SU-DHL-6 (cell line): Measurements from ENCODE around the gene SLC9A9.

Experiments used
- H2AFZ ChIP-seq: fragments of 200-600 bp; sonication (generic); 2 replicates; pipeline ENCODE4 v1.6.1; 2014; ENCODE audit warnings: low read depth, mild to moderate bottlenecking, moderate library complexity, mixed read lengths, antibody characterized with exemption, low read length; ENCODE audit not compliant: severe bottlenecking
- H3F3A ChIP-seq: fragments of 200-600 bp; shearing (Covaris generic); 2 replicates; pipeline ENCODE4 v1.6.0; 2016; ENCODE audit warnings: antibody characterized with exemption, mild to moderate bottlenecking; ENCODE audit not compliant: insufficient read depth
- H3K27ac ChIP-seq: fragments of 200-600 bp; sonication (generic); 2 replicates; pipeline ENCODE4 v1.5.1; 2016; ENCODE audit warnings: low read depth, mild to moderate bottlenecking, low read length, moderate library complexity, mixed read lengths
- H3K27me3 ChIP-seq: fragments of 200-600 bp; sonication (generic), shearing (Covaris generic); 2 replicates; pipeline ENCODE4 v1.6.0; 2014; ENCODE audit warnings: mild to moderate bottlenecking, low read length
- H3K36me3 ChIP-seq: fragments of 200-600 bp; sonication (generic); 2 replicates; pipeline ENCODE4 v1.6.1; 2014; ENCODE audit warnings: mild to moderate bottlenecking, low read length, mixed read lengths
- H3K4me2 ChIP-seq: fragments of 300-600, 200-600 bp; shearing (Covaris generic), sonication (generic); 2 replicates; pipeline ENCODE4 v1.6.0; 2014; ENCODE audit warnings: low read length, low read depth, mild to moderate bottlenecking; ENCODE audit not compliant: poor library complexity, severe bottlenecking
- H3K4me3 ChIP-seq: fragments of 200-600 bp; sonication (generic); 2 replicates; pipeline ENCODE4 v1.5.1; 2014; ENCODE audit warnings: antibody characterized with exemption, low read length, mild to moderate bottlenecking, mixed read lengths; ENCODE audit not compliant: insufficient read depth, poor library complexity, severe bottlenecking
- H3K79me2 ChIP-seq: fragments of 200-600 bp; sonication (generic); 2 replicates; pipeline ENCODE4 v1.6.1; 2014; ENCODE audit warnings: mild to moderate bottlenecking, low read length, moderate library complexity; ENCODE audit not compliant: insufficient read depth
- H3K9ac ChIP-seq: fragments of 200-600 bp; sonication (generic); 2 replicates; pipeline ENCODE4 v1.7.0; 2014; ENCODE audit warnings: mild to moderate bottlenecking, low read length
- H3K9me2 ChIP-seq: fragments of 200-600 bp; sonication (generic); replicated peaks from 2 replicates; pipeline ENCODE4 v1.6.1; 2014; ENCODE audit warnings: low read length; ENCODE audit not compliant: insufficient read depth
- H3K9me3 ChIP-seq: fragments of 200-600 bp; sonication (generic); 2 replicates; pipeline ENCODE4 v1.6.1; 2014; ENCODE audit warnings: low read length, mixed read lengths; ENCODE audit not compliant: insufficient read depth
- H4K20me1 ChIP-seq: fragments of 200-600 bp; sonication (generic); 2 replicates; pipeline ENCODE4 v1.6.1; 2014; ENCODE audit warnings: low read depth, mild to moderate bottlenecking, antibody characterized with exemption, low read length, moderate library complexity, mixed read lengths
- CTCF ChIP-seq: fragments of 200-600 bp; sonication (generic); IDR thresholded peaks from one replicate; pipeline ENCODE4 v1.5.1; 2017; ENCODE audit warnings: antibody characterized with exemption, mild to moderate bottlenecking, low read length, moderate library complexity; ENCODE audit not compliant: insufficient read depth, poor library complexity, severe bottlenecking
- EZH2phosphoT487 ChIP-seq: fragments of 200-600 bp; sonication (generic), shearing (Covaris generic); conservative IDR thresholded peaks from 2 replicates; pipeline ENCODE4 v1.6.1; 2018; ENCODE audit warnings: mild to moderate bottlenecking, antibody characterized with exemption, low read length, moderate library complexity, mixed read lengths

SLC9A9 gene

GRCh38 chr3:143366672-143367071 lies 481.6 kb downstream of the SLC9A9 start:
- Histone ChIP-seq H2AFZ (no peak overlapping the region), H4K20me1 (no peaks in the 10 kb centered on the region), H3K9me3 (no peaks in the 10 kb centered on the region), H3K27ac (no peak overlapping the region), H3K4me2 (no peak overlapping the region), H3F3A (no peaks in the 10 kb centered on the region), H3K79me2 (no peaks in the 10 kb centered on the region), H3K27me3 (no peaks in the 10 kb centered on the region), H3K36me3 (no peaks in the 10 kb centered on the region), H3K9ac (no peak overlapping the region), H3K4me3 (no peak overlapping the region), H3K9me2 (no peaks in the 10 kb centered on the region)
- no peak for TF ChIP-seq EZH2phosphoT487
- no peak for TF ChIP-seq CTCF

GRCh38 chr3:143363949-143364348 lies 484.3 kb downstream of the SLC9A9 start:
- no peaks in the 10 kb centered on the region for H4K20me1 ChIP-seq
- no peaks in the 10 kb centered on the region for H3K9me3 ChIP-seq
- H3K36me3 ChIP-seq = no peaks in the 10 kb centered on the region
- no peaks in the 10 kb centered on the region for H3K79me2 ChIP-seq
- no peak overlapping the region for H3K9ac ChIP-seq
- H3K27ac ChIP-seq = no peak overlapping the region
- H2AFZ ChIP-seq = no peak overlapping the region
- no peaks in the 10 kb centered on the region for H3K9me2 ChIP-seq
- H3K4me2 ChIP-seq = no peak overlapping the region
- TF ChIP-seq CTCF = no peak
- TF ChIP-seq EZH2phosphoT487 = no peak
- no peaks in the 10 kb centered on the region for H3F3A ChIP-seq
- no peaks in the 10 kb centered on the region for H3K27me3 ChIP-seq
- no peak overlapping the region for H3K4me3 ChIP-seq

- no peak overlapping the region for H3K27ac ChIP-seq
- no peak overlapping the region for H3K4me3 ChIP-seq
- no peaks in the 10 kb centered on the region for H3K27me3 ChIP-seq
- H3K9me2 ChIP-seq = no peaks in the 10 kb centered on the region
- no peak overlapping the region for H3K9ac ChIP-seq
- TF ChIP-seq CTCF (no peak), EZH2phosphoT487 (no peak)
- no peaks in the 10 kb centered on the region for H3K9me3 ChIP-seq
- no peak overlapping the region for H2AFZ ChIP-seq
- no peaks in the 10 kb centered on the region for H3K36me3 ChIP-seq
- no peaks in the 10 kb centered on the region for H3K79me2 ChIP-seq
- H3F3A ChIP-seq = no peaks in the 10 kb centered on the region
- H4K20me1 ChIP-seq = no peaks in the 10 kb centered on the region
- H3K4me2 ChIP-seq = no peak overlapping the region
These were observed 485.0 kb downstream of the SLC9A9 start for GRCh38 chr3:143363276-143363675.
